DOHH2 (cell line): Measurements from ENCODE around the gene ATP8A2.

Experiments used
- CTCF ChIP-seq: fragments of 200-600 bp; sonication (generic); IDR thresholded peaks from one replicate; pipeline ENCODE4 v1.5.1; 2014; ENCODE audit warnings: antibody characterized with exemption, mild to moderate bottlenecking, low read depth, low read length; ENCODE audit not compliant: poor library complexity, severe bottlenecking
- EZH2phosphoT487 ChIP-seq: fragments of 200-600 bp; sonication (generic); IDR thresholded peaks from 2 replicates; pipeline ENCODE4 v1.6.1; 2017; ENCODE audit warnings: borderline replicate concordance, mild to moderate bottlenecking, antibody characterized with exemption, low read length, moderate library complexity, mixed read lengths

- TF ChIP-seq CTCF (no peak), EZH2phosphoT487 (no peak)
Measured at GRCh38 chr13:25803641-25804040, 431.9 kb downstream of the ATP8A2 start.
